ENCODE data around the gene SOX15. TPM values are rescaled to one million over a fixed set of nuclear protein-coding genes. Genes with fewer than 3 reads are reported as not detected.
"Not testable (repeated sequence)": the region's sequence is repeated elsewhere in the genome, so short reads cannot be mapped to it uniquely, and the experiment has no call there.

Gene SOX15
- polyA plus RNA-seq, 1 donor = 3.0 TPM

GRCh38 chr17:7611635-7612293 is 21.9 kb upstream of the SOX15 start:
- DNase-seq = no peak

GRCh38 chr17:7610641-7611040 is 20.7 kb upstream of the SOX15 start:
- DNase-seq = no peak

- DNase-seq = no peak
These were observed 16.4 kb upstream of the SOX15 start for GRCh38 chr17:7606280-7606679.

GRCh38 chr17:7597561-7597960 is 7.7 kb upstream of the SOX15 start:
- not testable (repeated sequence) for DNase-seq

GRCh38 chr17:7593296-7593695 is 3.4 kb upstream of the SOX15 start:
- DNase-seq = no peak

- DNase-seq = no peak
These were observed 2.6 kb upstream of the SOX15 start for GRCh38 chr17:7592422-7593021.

GRCh38 chr17:7591596-7591995 is 1.7 kb upstream of the SOX15 start:
- DNase-seq = no peak

- DNase-seq = no peak
These were observed 849 bp upstream of the SOX15 start for GRCh38 chr17:7590743-7591142.

- DNase-seq = peak; percentile 86
These were observed 558 bp downstream of the SOX15 start for GRCh38 chr17:7589204-7589868.

- DNase-seq = no peak
These were observed 1.2 kb downstream of the SOX15 start for GRCh38 chr17:7588553-7589203.

GRCh38 chr17:7587420-7588151 is 2.3 kb downstream of the SOX15 start:
- DNase-seq = no peak

- DNase-seq = no peak
These were observed 3.0 kb downstream of the SOX15 start for GRCh38 chr17:7586673-7587419.

- peak; percentile 97 for DNase-seq
These were observed 6.4 kb downstream of the SOX15 start, which contains the start of gene MPDU1 for GRCh38 chr17:7583253-7584109. MPDU1 (plus strand) TSS chr17:7583852; CDS start chr17:7583863, 11 bp downstream.

- DNase-seq = no peak
These were observed 7.3 kb downstream of the SOX15 start for GRCh38 chr17:7582396-7583252.

- DNase-seq = no peak
These were observed 9.0 kb downstream of the SOX15 start for GRCh38 chr17:7580604-7581575.

GRCh38 chr17:7579834-7580603 is 9.9 kb downstream of the SOX15 start:
- no peak for DNase-seq

Measured in left kidney (tissue), 2 donors.